ENCODE measurements around the gene ATPAF2. TPM values are rescaled to one million over a fixed set of nuclear protein-coding genes. Genes with fewer than 3 reads are reported as not detected.

ATPAF2 gene
- total RNA-seq, 2 donors from 2014 or later = 31.4 to 50.8 TPM

GRCh38 chr17:17975436-17975835 is 63.5 kb downstream of the ATPAF2 start:
- no peak overlapping the region for H3K4me3 Mint-ChIP-seq
- no peaks in the 10 kb centered on the region for H3K27me3 Mint-ChIP-seq (ENCODE audit: insufficient read depth)
- no peaks in the 10 kb centered on the region for H3K27me3 ChIP-seq (ENCODE audit: control insufficient read depth, insufficient read depth, low read length, poor library complexity, severe bottlenecking)
- DNase-seq = no peak
- H3K4me1 Mint-ChIP-seq = peaks cover 10% of the 10 kb centered on the region
- 83 to 85% methylated on average over 4 to 7 of the region's 8 CpGs for WGBS, 2 experiments (ENCODE audit: insufficient coverage in 1 of 2, insufficient read length in 1 of 2)
- TF ChIP-seq CTCF (conservative IDR thresholded peaks at IDR 0.05) = no peak
- no peaks in the 10 kb centered on the region for H3K36me3 ChIP-seq (ENCODE audit: control insufficient read depth, insufficient read depth, low read length)
- no peak overlapping the region for H3K9ac ChIP-seq (ENCODE audit: extremely low read depth, low read length, poor library complexity, severe bottlenecking)
- H3K4me3 ChIP-seq (ENCODE audit: low read length) = no peak overlapping the region
- H3K27ac ChIP-seq (ENCODE audit: low read depth, low read length) = no peak overlapping the region
- no peaks in the 10 kb centered on the region for H3K36me3 Mint-ChIP-seq (ENCODE audit: low read depth)
- no peaks in the 10 kb centered on the region for H3K9me3 Mint-ChIP-seq
- H3K27ac Mint-ChIP-seq = no peak overlapping the region
- H3K4me1 ChIP-seq (ENCODE audit: control insufficient read depth, insufficient read depth, low read length) = no peaks in the 10 kb centered on the region
- no peaks in the 10 kb centered on the region for H3K9me3 ChIP-seq (ENCODE audit: control insufficient read depth, low read length)

GRCh38 chr17:17972952-17973254 is 66.1 kb downstream of the ATPAF2 start:
- no peak for DNase-seq
- peak overlapping the region; percentile 68 for H3K27ac ChIP-seq (ENCODE audit: low read depth, low read length)

GRCh38 chr17:17972126-17972951 is 66.6 kb downstream of the ATPAF2 start, which contains the start of the genes DRC3 and TOM1L2:
Gene DRC3 (plus strand): TSS chr17:17972862. CDS start chr17:17977599, 4,737 bp downstream.
Gene TOM1L2 (minus strand): TSS chr17:17972400. CDS start chr17:17972313, 87 bp downstream.
- Mint-ChIP-seq H3K4me3 (peak within 1 kb of the TSS; percentile 80), H3K27ac (peak within 1 kb of the TSS; percentile 87), H3K27me3 (ENCODE audit: insufficient read depth) (no peaks in the 10 kb centered on the region), H3K4me1 (peaks cover 12% of the 10 kb centered on the region), H3K36me3 (ENCODE audit: low read depth) (no peaks in the 10 kb centered on the region), H3K9me3 (no peaks in the 10 kb centered on the region)
- 0 to 1% methylated on average over 22 to 59 of the region's 59 CpGs for WGBS, 2 experiments (ENCODE audit: insufficient coverage in 1 of 2, insufficient read length in 1 of 2)
- H3K27me3 ChIP-seq (ENCODE audit: control insufficient read depth, insufficient read depth, low read length, poor library complexity, severe bottlenecking) = no peaks in the 10 kb centered on the region
- peak within 1 kb of the TSS; percentile 68 for H3K27ac ChIP-seq (ENCODE audit: low read depth, low read length)
- no peaks in the 10 kb centered on the region for H3K4me1 ChIP-seq (ENCODE audit: control insufficient read depth, insufficient read depth, low read length)
- H3K9ac ChIP-seq (ENCODE audit: extremely low read depth, low read length, poor library complexity, severe bottlenecking) = peak within 1 kb of the TSS; percentile 78
- DNase-seq = peak; percentile 100
- peak within 1 kb of the TSS; percentile 91 for H3K4me3 ChIP-seq (ENCODE audit: low read length)
- no peaks in the 10 kb centered on the region for H3K9me3 ChIP-seq (ENCODE audit: control insufficient read depth, low read length)
- no peaks in the 10 kb centered on the region for H3K36me3 ChIP-seq (ENCODE audit: control insufficient read depth, insufficient read depth, low read length)
- TF ChIP-seq CTCF (conservative IDR thresholded peaks at IDR 0.05) = peak; percentile 15

More at GRCh38 chr17:17972952-17973254, 66.1 kb downstream of the ATPAF2 start:
- Mint-ChIP-seq H3K4me1 (peaks cover 12% of the 10 kb centered on the region), H3K27ac (peak overlapping the region; percentile 87), H3K27me3 (ENCODE audit: insufficient read depth) (no peaks in the 10 kb centered on the region), H3K36me3 (ENCODE audit: low read depth) (no peaks in the 10 kb centered on the region), H3K9me3 (no peaks in the 10 kb centered on the region), H3K4me3 (peak overlapping the region; percentile 80)
- H3K27me3 ChIP-seq (ENCODE audit: control insufficient read depth, insufficient read depth, low read length, poor library complexity, severe bottlenecking) = no peaks in the 10 kb centered on the region
- TF ChIP-seq CTCF (conservative IDR thresholded peaks at IDR 0.05) = no peak
- H3K9me3 ChIP-seq (ENCODE audit: control insufficient read depth, low read length) = no peaks in the 10 kb centered on the region
- H3K4me3 ChIP-seq (ENCODE audit: low read length) = peak overlapping the region; percentile 91
- no peaks in the 10 kb centered on the region for H3K36me3 ChIP-seq (ENCODE audit: control insufficient read depth, insufficient read depth, low read length)
- H3K9ac ChIP-seq (ENCODE audit: extremely low read depth, low read length, poor library complexity, severe bottlenecking) = peak overlapping the region; percentile 78
- 8 to 9% methylated on average over 13 of the region's 13 CpGs for WGBS, 2 experiments (ENCODE audit: insufficient coverage in 1 of 2, insufficient read length in 1 of 2)
- H3K4me1 ChIP-seq (ENCODE audit: control insufficient read depth, insufficient read depth, low read length) = no peaks in the 10 kb centered on the region
